ENCODE data around the gene LRRC2.
A peak's percentile ranks its signal among the peaks of the same experiment; 100 is the strongest.

LRRC2 gene

DNA sequence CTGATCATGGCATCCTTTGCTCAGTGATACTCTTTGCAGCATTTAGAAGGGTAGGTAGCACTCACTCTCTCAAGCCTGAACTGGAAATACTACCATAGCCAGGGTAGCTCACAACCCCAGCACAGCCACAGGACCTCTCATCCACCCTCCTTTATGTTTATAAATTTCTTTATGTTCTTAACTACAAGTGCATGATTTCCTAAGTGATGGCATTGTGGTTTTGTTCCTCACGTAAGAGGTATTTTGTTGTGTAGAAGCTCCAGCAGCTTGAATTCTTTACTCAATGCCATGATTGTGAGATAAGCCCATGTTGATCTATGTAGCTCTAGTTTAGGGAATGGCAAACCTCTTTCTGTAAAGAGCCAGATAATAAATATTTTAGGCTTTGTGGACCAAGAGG, 76.2 kb downstream of the LRRC2 start:
- no peak overlapping the region for H3K4me3 ChIP-seq (ENCODE audit: low read length)
- DNase-seq (ENCODE audit: low read depth, low spot score): peak; percentile 51

DNA sequence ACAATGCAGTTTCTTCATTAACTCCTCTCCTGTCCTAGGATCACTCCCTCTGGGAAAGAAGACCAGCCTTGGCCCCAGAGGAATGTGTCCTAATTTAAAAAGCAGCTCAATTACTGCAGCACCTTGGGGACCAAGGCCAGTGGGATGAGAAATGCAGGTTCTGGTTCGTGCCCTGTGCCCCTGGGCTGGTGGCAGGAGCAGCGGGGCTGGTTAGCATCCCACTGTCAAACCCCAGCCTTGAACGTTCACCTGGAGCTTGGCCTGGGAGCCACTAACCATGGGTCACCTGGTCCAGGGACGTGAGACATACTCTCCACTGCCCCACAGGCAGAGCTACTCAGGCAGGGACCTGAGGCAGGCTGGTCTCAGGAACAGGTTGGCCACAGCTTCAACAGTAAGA, 76.7 kb downstream of the LRRC2 start:
- DNase-seq (ENCODE audit: low read depth, low spot score): no peak
- H3K4me3 ChIP-seq (ENCODE audit: low read length): no peak overlapping the region

DNA sequence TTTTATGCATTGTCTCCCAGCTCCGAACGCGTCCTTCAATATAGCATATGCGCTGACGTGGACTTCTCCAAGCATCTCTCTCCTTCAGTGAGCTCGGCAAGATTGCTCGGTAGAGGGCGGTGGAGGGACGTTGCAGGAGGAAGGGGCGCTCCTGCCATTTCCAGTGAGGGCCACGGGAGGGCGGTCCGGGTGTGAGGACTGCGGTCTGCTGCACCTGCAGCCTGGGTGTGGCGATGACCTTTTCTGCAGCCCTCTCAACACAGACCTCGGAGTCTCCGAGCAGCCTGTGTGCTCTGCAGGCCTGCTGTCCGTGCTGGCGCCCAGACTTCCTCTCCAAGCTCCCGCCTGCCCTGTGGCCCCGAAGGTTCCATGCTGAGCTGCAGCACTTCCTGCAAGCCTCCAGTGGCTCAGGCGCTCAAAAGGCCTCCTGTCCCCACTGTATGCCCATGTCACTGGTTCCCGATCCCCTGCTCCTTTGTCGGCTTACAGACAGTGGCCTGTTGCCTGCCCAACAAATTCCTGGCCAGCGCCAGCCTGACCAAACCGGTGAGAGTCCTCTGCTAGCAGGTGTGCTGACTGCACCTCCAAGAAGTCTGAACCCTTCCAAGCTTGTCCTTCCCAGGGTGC, 77.3 kb downstream of the LRRC2 start:
- peak overlapping the region; percentile 33 for H3K4me3 ChIP-seq (ENCODE audit: low read length)
- DNase-seq (ENCODE audit: low read depth, low spot score): peak; percentile 89

DNA sequence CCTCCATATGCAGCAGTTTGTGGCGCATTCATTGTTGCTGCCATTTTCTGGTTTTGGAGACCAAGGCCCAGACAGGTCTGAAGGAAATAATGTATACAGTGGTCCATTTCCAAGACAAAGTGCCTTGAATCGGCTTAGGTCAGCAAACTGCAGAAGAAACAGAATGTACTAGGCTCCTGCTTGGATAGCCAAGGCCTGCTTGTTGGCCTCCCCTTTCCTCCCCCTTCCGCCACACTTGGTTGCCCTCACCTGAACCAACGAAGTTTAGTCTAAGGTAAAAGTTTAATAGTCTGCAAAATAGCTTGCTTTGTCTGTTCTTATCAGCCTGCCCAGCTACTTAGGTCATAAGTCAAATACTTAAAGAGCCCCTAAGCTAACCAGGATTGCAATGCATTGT, 80.3 kb downstream of the LRRC2 start:
- DNase-seq (ENCODE audit: low read depth, low spot score): no peak
- H3K4me3 ChIP-seq (ENCODE audit: low read length): no peak overlapping the region

DNA sequence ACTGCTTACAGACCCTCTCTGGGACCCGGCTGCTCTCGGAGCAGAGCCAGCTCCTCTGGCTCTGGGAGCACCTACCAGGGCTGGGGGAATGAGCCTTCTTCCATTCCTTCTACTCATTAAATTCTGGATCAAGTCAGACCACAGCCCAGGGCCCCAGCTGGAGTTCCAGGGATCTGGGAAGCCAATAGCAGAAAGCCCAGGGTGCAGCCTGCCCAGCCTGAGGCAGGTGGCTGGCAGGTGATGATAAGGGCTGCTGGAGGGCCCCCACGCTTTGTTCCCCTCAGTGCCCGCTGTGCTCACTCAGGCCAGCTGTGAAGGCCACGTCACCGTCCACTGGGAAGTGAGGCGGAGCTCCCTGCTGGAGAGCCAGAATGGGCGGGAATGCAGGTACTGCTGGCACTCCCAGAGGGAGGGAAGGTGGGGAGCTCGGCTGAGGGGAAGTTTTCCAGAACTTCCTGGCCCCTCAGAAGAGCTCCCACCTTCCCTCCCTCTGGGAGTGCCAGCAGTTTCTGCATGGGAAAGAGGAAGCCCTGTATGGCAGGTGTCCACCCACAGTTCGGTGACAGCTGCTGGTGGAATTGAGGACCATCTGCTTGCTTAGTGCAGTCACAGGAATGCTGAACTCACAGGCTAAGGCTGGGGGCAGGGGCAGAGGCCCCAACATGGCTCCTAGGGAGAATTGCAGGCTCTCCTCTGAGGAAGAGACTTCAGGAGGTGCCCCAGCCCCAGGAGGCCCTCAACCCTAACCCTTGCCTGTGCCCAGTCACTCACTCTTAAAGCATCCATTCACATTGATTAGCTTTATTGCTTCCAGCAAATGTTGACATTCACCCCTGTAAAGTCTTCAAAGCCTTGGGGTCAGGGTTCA, 81.0 kb downstream of the LRRC2 start:
- DNase-seq (ENCODE audit: low read depth, low spot score): no peak
- H3K4me3 ChIP-seq (ENCODE audit: low read length): no peak overlapping the region

- no peak for DNase-seq (ENCODE audit: low read depth, low spot score)
- H3K4me3 ChIP-seq (ENCODE audit: low read length): no peak overlapping the region
These were observed 81.7 kb downstream of the LRRC2 start for GRCh38 chr3:46484388-46484787.

DNA sequence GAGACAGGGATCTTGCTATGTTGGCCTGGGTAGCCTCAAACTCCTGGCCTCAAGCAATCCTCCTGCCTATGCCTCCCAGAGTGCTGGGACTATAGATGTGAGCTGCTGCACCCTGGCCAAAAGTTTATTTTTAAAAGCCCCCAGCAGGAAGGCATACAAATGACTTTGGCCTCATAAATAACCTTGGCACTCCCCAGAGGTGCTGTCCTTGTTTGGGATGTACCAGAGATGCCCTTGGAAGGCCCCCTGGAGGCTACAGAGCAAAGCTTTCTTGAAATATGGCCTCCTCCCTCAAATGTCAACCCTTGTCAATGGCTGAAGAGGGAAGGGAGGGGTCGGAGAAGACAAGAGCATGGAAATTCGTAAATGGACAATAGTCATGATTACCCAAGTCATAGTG, 82.3 kb downstream of the LRRC2 start:
- no peak overlapping the region for H3K4me3 ChIP-seq (ENCODE audit: low read length)
- no peak for DNase-seq (ENCODE audit: low read depth, low spot score)

- H3K4me3 ChIP-seq (ENCODE audit: low read length): no peak overlapping the region
- no peak for DNase-seq (ENCODE audit: low read depth, low spot score)
These were observed 83.3 kb downstream of the LRRC2 start for GRCh38 chr3:46482632-46483350.

DNA sequence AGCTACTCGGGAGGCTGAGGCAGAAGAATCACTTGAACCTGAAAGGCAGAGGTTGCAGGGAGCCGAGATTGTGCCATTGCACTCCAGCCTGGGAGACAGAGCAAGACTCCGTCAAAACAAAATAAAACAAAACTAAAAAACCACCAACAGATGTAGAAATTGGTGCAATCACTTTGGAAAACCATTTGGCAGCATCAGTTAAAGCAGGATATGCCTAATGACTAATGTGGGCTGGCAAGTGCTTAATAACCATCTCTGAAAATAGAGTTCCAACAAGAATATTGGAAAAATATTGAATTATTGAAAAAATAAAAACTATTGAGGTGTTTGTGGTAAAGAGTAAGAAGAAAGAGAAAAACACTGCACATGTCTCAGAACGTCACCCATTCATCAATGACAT, 84.5 kb downstream of the LRRC2 start:
- DNase-seq (ENCODE audit: low read depth, low spot score): no peak
- H3K4me3 ChIP-seq (ENCODE audit: low read length): no peak overlapping the region

DNA sequence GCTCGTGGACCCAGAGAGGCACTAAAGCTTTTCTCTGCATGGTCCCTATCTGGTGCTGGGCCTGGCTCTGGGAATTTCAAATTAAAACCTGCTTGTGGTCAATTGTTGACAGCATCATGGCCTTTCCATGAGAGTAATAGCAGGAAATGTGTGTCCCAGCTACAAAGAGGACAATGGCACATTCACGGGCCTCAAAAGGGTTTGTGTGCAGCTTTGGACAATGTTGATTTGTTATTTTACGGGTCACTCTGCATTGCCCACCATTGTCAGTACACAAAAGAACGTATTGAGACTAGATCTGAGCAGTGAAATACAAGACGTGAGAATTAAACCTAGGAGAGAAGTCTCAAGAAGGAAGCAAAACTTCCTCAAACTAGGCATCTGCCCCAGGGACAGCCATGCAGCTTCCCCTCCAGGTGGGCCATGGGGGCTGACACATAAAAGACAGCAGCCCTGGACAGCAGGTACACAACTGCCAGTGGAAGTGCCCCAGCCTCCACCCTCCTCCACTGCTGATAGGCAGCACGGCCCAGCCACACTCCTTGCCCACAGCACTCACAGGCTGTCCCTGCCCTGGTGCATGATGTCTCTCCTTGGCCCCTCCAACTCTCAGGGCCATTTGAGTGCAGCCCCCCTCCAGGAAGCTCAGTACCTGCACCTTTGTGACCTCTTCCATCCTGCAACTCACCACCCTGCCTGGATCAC, 85.5 kb downstream of the LRRC2 start:
- H3K4me3 ChIP-seq (ENCODE audit: low read length): no peak overlapping the region
- no peak for DNase-seq (ENCODE audit: low read depth, low spot score)

DNA sequence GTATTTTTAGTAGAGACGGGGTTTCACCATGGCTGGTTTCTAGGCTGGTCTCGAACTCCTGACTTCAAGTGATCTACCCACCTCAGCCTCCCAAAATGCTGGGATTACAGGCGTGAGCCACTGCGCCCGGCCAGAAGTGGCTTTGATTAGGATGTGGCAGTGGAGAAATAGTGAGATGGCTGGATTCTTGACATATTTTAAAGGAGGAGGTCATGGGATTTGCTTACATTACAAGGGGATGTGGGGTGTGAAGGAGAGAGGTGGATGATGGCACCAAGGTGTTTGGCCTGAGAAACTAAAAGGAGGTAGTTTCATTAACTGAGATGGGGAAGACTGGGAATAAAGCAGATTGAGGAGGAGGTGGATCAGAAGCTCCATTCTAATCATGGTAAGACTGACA, 86.4 kb downstream of the LRRC2 start:
- H3K4me3 ChIP-seq (ENCODE audit: low read length): no peak overlapping the region
- no peak for DNase-seq (ENCODE audit: low read depth, low spot score)

DNA sequence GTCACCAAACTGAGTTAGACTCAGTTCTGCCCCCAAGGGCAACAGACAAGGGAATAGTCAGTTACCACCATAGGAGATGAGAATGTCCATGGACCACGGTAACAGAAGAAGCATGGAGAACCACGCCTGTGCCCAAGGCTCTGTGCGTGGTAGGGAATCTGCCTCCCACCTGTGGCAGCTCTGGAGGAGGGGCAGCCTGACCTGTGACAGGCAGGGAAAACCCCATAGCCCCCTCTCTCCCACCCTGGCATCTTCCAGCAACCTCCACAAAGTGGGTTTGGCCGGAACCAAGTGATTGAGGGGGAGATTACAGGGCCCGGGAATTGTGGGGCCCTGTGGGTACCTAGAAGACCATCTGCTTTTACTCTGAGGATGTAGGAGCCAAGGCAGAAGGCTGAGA, 87.1 kb downstream of the LRRC2 start:
- H3K4me3 ChIP-seq (ENCODE audit: low read length): no peak overlapping the region
- DNase-seq (ENCODE audit: low read depth, low spot score): no peak

GRCh38 chr3:46478341-46478740, 87.8 kb downstream of the LRRC2 start:
- H3K4me3 ChIP-seq (ENCODE audit: low read length): no peak overlapping the region
- DNase-seq (ENCODE audit: low read depth, low spot score): no peak

- no peak overlapping the region for H3K4me3 ChIP-seq (ENCODE audit: low read length)
- DNase-seq (ENCODE audit: low read depth, low spot score): no peak
These were observed 88.3 kb downstream of the LRRC2 start for GRCh38 chr3:46477756-46478155.

DNA sequence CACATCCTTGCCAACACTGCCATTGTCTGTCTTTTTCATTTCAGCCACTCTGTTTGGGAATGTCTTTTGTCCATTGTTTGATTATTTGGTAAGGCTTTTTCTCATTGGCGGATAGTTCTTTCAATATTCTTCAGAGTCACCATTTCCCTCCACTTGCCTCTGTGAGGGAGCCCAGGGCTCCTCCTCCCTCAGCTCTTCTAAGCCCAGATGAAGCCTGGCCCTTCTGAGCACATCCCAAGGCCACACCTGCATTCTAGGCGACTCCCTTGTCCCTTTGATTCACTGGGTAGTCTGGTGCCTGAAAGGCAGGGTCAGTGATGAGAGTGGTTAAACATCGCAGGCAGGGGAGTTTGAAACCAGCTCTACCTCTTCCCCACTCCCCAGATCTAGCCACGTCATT, 89.0 kb downstream of the LRRC2 start:
- no peak overlapping the region for H3K4me3 ChIP-seq (ENCODE audit: low read length)
- DNase-seq (ENCODE audit: low read depth, low spot score): no peak

DNA sequence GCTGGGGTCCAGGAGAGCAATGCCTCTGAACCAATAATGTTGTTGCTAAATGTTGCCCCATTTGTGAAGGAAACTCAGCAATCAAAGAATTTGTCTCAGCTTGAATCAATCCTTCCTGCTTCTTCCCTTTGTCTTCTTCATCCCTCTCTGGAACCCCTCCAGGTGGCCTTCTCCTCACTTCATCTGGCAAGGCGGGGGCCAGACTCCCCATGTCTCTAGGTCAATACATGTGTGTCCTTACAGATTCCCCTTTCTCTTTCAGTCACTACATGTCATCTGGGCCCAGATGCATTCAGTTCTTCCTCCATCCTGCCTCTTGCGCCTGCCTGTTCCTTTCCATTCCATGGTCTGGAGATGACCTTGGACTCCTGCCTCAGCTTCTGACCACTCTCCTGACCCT, 93.4 kb downstream of the LRRC2 start:
- no peak overlapping the region for H3K4me3 ChIP-seq (ENCODE audit: low read length)
- DNase-seq (ENCODE audit: low read depth, low spot score): no peak

- no peak for DNase-seq (ENCODE audit: low read depth, low spot score)
These were observed 94.7 kb downstream of the LRRC2 start for GRCh38 chr3:46471371-46471914.

GRCh38 chr3:46470831-46471230, 95.3 kb downstream of the LRRC2 start:
- DNase-seq (ENCODE audit: low read depth, low spot score): no peak
- no peak overlapping the region for H3K4me3 ChIP-seq (ENCODE audit: low read length)

More at GRCh38 chr3:46471371-46471914, 94.7 kb downstream of the LRRC2 start:
- no peak overlapping the region for H3K4me3 ChIP-seq (ENCODE audit: low read length)

- H3K4me3 ChIP-seq (ENCODE audit: low read length): no peak overlapping the region
- no peak for DNase-seq (ENCODE audit: low read depth, low spot score)
These were observed 96.3 kb downstream of the LRRC2 start for GRCh38 chr3:46469680-46470357.
